ENCODE data around the gene GABRE.

GRCh38 chrX:151975228-151975593 is 735 bp upstream of the GABRE start:
- TF ChIP-seq CTCF (IDR thresholded peaks at IDR 0.05) (no peak), EP300 (IDR thresholded peaks at IDR 0.05; ENCODE audit: low read depth) (no peak)

Data from transverse colon (tissue), 3 donors.